Mucosa of stomach (tissue), 1 donor: ENCODE results near the gene RNF149.
"Not testable (repeated sequence)": the region's sequence is repeated elsewhere in the genome, so short reads cannot be mapped to it uniquely, and the experiment has no call there.

Experiments
- H3K27me3 ChIP-seq: one replicate; pipeline ENCODE4 v1.7.0; 2013; ENCODE audit warnings: mild to moderate bottlenecking, low read length; ENCODE audit not compliant: control insufficient read depth, insufficient read depth
- H3K36me3 ChIP-seq: one replicate; pipeline ENCODE4 v1.7.0; 2013; ENCODE audit warnings: low read length; ENCODE audit not compliant: control insufficient read depth, insufficient read depth
- H3K4me1 ChIP-seq: one replicate; pipeline ENCODE4 v1.7.0; 2013; ENCODE audit warnings: mild to moderate bottlenecking, low read length; ENCODE audit not compliant: control insufficient read depth, insufficient read depth
- H3K4me3 ChIP-seq: one replicate; pipeline ENCODE4 v1.7.0; 2013; ENCODE audit warnings: low read length
- H3K9ac ChIP-seq: one replicate; pipeline ENCODE4 v1.7.0; 2013; ENCODE audit warnings: mild to moderate bottlenecking, low read length, moderate library complexity
- H3K9me3 ChIP-seq: one replicate; pipeline ENCODE4 v1.7.0; 2013; ENCODE audit warnings: mild to moderate bottlenecking, low read length, moderate library complexity; ENCODE audit not compliant: control insufficient read depth
- donor health status: Pancreatic carcinoma.

RNF149 gene

DNA sequence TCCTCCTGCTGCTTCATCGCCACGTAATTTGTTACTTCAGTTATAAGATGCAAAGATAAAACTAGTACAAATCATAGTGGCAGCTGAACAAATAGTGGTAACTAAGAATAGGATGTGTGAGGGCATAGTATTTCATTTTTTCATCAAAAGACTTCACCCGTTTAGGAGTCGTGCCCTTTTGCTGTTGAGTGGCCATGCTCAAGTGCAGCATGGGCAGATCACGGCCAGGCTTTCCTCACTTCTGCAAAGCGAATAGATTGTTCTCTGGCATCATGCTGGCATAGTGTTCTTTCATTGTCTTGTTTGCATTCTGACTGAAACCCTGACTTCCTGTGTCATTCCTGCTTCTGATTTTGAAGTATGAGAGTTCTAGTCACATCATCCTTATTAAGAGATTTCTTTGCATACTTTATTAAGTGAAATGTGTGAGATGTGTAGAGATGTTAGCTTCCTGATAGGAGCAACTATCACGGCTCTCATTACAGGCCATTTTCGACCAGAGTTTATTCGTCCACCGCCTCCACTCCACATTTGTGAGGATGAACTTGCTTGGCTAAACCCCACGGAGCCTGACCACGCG, 44.1 kb downstream of the RNF149 start:
- Histone ChIP-seq H3K9me3 (no peaks in the 10 kb centered on the region), H3K4me3 (no peak overlapping the region), H3K9ac (no peak overlapping the region), H3K36me3 (peaks cover 10% of the 10 kb centered on the region), H3K27me3 (no peaks in the 10 kb centered on the region), H3K4me1 (peaks cover 6% of the 10 kb centered on the region)

DNA sequence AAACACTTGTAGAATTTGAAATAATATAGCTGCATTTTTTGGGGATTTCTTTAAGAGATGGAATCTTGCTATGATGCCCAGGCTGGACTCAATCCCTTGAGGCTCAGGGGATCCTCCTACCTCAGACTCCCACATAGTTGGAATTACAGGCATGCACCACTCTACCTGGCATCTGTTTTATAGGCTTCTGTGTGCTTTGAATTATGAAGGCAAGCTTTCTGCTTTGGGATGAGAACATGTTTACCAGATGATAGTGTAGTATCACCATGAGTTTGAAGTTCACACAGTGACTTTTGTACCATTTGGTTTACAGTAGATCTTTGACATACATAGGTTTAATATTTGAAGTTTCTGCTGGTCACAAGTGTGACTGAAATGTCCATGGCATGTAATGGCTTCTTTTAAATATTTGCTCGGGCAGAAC, 45.1 kb downstream of the RNF149 start:
- no peak overlapping the region for H3K9ac ChIP-seq
- H3K36me3 ChIP-seq, result peaks cover 10% of the 10 kb centered on the region
- peaks cover 6% of the 10 kb centered on the region for H3K4me1 ChIP-seq
- H3K9me3 ChIP-seq, result no peaks in the 10 kb centered on the region
- H3K27me3 ChIP-seq, result no peaks in the 10 kb centered on the region
- H3K4me3 ChIP-seq, result no peak overlapping the region

DNA sequence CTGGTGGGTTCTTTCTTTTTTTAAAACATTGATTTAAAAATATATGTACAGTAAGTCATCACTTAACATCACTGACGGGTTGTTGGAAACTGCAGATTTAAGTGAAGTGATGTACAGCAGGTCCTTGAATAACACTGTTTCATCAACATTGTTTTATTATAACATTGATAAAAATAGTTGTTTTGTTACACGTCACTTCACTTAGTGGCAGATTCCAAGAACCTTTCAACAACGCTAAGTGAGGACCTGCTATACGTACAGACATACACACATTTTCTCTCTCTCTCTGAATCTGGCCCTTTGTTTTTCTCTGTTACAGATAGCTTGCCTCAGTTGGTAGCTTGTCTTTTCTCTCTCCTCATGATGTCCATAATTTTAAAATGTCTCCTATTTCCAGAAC, 46.4 kb downstream of the RNF149 start:
- Histone ChIP-seq H3K9ac (no peak overlapping the region), H3K4me3 (no peak overlapping the region), H3K4me1 (peaks cover 6% of the 10 kb centered on the region), H3K9me3 (no peaks in the 10 kb centered on the region), H3K27me3 (no peaks in the 10 kb centered on the region), H3K36me3 (peaks cover 10% of the 10 kb centered on the region)

DNA sequence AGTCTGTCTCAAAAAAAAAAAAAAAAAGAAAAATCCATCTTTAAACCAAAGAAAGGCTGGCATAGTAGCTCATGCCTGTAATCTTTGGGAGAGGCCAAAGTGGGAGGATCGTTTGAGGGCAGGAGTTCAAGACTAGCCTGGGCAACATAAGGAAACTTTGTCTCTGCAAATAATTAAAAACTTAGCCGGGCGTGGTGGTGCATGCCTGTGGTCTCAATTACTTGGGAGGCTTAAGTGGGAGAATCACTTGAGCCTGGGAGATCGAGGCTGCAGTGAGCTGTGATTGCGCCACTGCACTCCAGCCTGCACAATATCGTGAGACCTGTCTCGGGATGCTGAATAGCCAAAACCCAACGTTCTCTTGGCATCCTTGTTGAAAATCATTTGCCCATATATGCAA, 49.7 kb downstream of the RNF149 start:
- Histone ChIP-seq H3K9me3 (no peaks in the 10 kb centered on the region), H3K27me3 (no peaks in the 10 kb centered on the region), H3K9ac (no peak overlapping the region), H3K36me3 (no peaks in the 10 kb centered on the region), H3K4me1 (peaks cover 17% of the 10 kb centered on the region), H3K4me3 (no peak overlapping the region)

GRCh38 chr2:101256316-101256715, 52.2 kb downstream of the RNF149 start:
- Histone ChIP-seq H3K27me3 (no peaks in the 10 kb centered on the region), H3K4me1 (peaks cover 19% of the 10 kb centered on the region), H3K36me3 (no peaks in the 10 kb centered on the region)

DNA sequence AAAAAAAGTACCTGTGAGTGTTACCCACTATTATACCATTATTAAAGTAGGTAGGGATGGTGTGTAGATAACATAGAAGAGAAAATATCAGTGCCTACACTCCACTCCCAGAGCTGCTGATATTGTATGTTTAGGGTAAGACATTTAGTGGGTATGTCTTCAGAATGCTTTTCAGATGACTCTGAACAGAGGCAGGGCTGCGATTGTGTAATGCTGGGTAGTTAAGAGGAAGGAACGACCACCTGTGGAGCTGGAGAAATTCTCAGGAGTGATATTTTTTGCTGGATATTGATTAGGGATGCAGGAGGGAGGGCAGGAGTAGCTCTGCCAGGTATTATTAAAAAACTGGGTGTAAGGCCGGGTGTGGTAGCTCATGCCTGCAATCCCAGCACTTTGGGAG, 53.0 kb downstream of the RNF149 start:
- H3K9ac ChIP-seq, result no peak overlapping the region
- no peaks in the 10 kb centered on the region for H3K27me3 ChIP-seq
- H3K4me1 ChIP-seq, result peaks cover 19% of the 10 kb centered on the region
- no peak overlapping the region for H3K4me3 ChIP-seq
- H3K9me3 ChIP-seq, result no peaks in the 10 kb centered on the region
- no peaks in the 10 kb centered on the region for H3K36me3 ChIP-seq

More at GRCh38 chr2:101256316-101256715, 52.2 kb downstream of the RNF149 start:
- Histone ChIP-seq H3K9ac (no peak overlapping the region), H3K9me3 (no peaks in the 10 kb centered on the region), H3K4me3 (no peak overlapping the region)

DNA sequence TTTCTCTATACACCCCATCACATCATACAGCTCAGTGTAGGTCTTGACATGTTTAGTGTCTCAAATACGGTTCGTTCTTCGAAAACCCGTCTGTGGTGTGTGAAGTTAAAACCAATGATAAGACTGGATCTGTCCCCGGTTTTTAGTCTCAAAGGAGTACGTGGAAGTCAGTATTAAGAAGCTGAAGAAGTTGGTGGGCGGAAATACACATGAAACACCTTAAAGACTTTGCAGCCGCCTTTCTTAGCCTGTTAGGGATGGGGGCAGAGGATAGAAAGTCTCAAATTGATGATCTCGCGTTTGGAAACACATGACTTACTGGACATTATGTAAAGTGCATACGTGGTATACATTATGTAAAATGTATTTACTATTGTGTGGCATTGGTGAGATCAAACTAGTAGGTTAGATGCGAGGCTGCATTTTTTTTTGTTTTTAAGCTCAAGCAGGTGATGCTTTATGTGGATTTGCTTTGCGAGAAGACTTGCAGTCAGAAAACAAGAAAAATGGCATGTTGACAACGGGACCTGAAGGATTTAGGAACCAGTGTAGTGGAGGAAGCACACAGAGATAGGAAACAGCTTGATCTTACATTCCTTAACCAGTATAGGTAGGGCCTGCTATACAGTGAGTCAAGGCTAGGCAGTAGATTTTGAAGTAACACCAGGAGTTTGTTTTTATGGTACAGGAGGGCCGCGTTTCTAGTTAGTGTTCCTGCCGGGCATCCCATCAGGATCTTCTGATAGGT, 54.6 kb downstream of the RNF149 start:
- Histone ChIP-seq H3K27me3 (no peaks in the 10 kb centered on the region), H3K9ac (peak overlapping the region; percentile 96), H3K9me3 (no peaks in the 10 kb centered on the region), H3K4me3 (peak overlapping the region; percentile 43), H3K36me3 (no peaks in the 10 kb centered on the region), H3K4me1 (peaks cover 19% of the 10 kb centered on the region)

- H3K4me1 ChIP-seq, result peaks cover 19% of the 10 kb centered on the region
- peak overlapping the region; percentile 96 for H3K9ac ChIP-seq
Measured at GRCh38 chr2:101253013-101253702, 55.3 kb downstream of the RNF149 start.

GRCh38 chr2:101252408-101253012, 56.0 kb downstream of the RNF149 start, which contains the start of gene CNOT11:
CNOT11 (plus strand) TSS chr2:101252886; CDS start chr2:101252965, 79 bp downstream.
- Histone ChIP-seq H3K9me3 (no peaks in the 10 kb centered on the region), H3K36me3 (no peaks in the 10 kb centered on the region), H3K4me1 (peaks cover 19% of the 10 kb centered on the region), H3K4me3 (peak within 1 kb of the TSS; percentile 51), H3K27me3 (no peaks in the 10 kb centered on the region), H3K9ac (peak within 1 kb of the TSS; percentile 96)

More at GRCh38 chr2:101253013-101253702, 55.3 kb downstream of the RNF149 start:
- Histone ChIP-seq H3K4me3 (peak overlapping the region; percentile 43), H3K27me3 (no peaks in the 10 kb centered on the region), H3K9me3 (no peaks in the 10 kb centered on the region), H3K36me3 (no peaks in the 10 kb centered on the region)

- no peaks in the 10 kb centered on the region for H3K36me3 ChIP-seq
- peak overlapping the region; percentile 72 for H3K9ac ChIP-seq
- no peaks in the 10 kb centered on the region for H3K27me3 ChIP-seq
- peak overlapping the region; percentile 51 for H3K4me3 ChIP-seq
- H3K9me3 ChIP-seq, result no peaks in the 10 kb centered on the region
- H3K4me1 ChIP-seq, result peaks cover 19% of the 10 kb centered on the region
Measured at GRCh38 chr2:101251844-101252407, 56.6 kb downstream of the RNF149 start.

DNA sequence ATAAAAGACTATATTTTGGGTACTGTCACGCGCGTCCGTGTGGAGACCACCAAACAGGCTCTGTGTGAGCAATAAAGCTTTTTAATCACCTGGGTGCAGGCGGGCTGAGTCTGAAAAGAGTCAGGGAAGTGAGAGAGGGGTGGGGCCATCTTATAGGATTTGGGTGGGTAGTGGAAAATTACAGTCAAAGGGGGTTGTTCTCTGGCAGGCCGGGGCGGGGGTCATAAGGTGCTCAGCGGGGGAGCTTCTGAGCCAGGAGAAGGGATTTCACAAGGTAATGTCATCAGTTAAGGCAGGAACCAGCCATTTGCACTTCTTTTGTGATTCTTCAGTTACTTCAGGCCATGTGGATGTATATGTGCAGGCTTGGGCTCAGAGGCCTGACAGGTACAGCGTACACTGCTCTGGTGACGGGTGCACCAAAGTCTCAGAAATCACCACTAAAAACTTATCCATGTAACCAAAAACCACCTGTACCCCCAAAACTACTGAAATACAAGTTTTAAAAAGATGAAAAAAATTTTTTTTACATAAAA, 57.2 kb downstream of the RNF149 start:
- not testable (repeated sequence) for H3K4me3 ChIP-seq

More for the DNA sequence above, 57.2 kb downstream of the RNF149 start:
- H3K9me3 ChIP-seq, H3K36me3 ChIP-seq, H3K27me3 ChIP-seq: not testable (repeated sequence)
- Histone ChIP-seq H3K4me1 (peaks cover 19% of the 10 kb centered on the region), H3K9ac (peak overlapping the region; percentile 72)
